Neural cell (in vitro differentiated cells): ENCODE measurements around the gene CAPRIN1. TPM values are rescaled to one million over a fixed set of nuclear protein-coding genes. Genes with fewer than 3 reads are reported as not detected.

ENCODE experiments used
- H2AFZ ChIP-seq: fragments of 200-600, 300-800 bp; sonication (generic), shearing (Covaris generic); 2 replicates; pipeline ENCODE4 v1.6.0; 2014; ENCODE audit warnings: low read depth, mild to moderate bottlenecking, antibody characterized with exemption, low read length, moderate library complexity
- H3F3A ChIP-seq: fragments of 200-600 bp; shearing (Covaris generic); 2 replicates; pipeline ENCODE4 v1.6.1; 2016; ENCODE audit warnings: mild to moderate bottlenecking, moderate library complexity, mixed read lengths, antibody characterized with exemption, low read length; ENCODE audit not compliant: insufficient read depth, poor library complexity, severe bottlenecking
- H3K27ac ChIP-seq: fragments of 200-600, 300-800 bp; sonication (generic), shearing (Covaris generic); 2 replicates; pipeline ENCODE4 v1.5.1; 2014; ENCODE audit warnings: mild to moderate bottlenecking, low read length, moderate library complexity
- H3K27me3 ChIP-seq: fragments of 300-800, 200-600 bp; sonication (generic), shearing (Covaris generic); 2 replicates; pipeline ENCODE4 v1.6.0; 2014; ENCODE audit warnings: mild to moderate bottlenecking, low read depth, low read length, moderate library complexity; ENCODE audit not compliant: insufficient read depth
- H3K36me3 ChIP-seq: fragments of 300-800, 200-600 bp; sonication (generic), shearing (Covaris generic); 2 replicates; pipeline ENCODE4 v1.5.1; 2014; ENCODE audit warnings: mild to moderate bottlenecking, antibody characterized with exemption, low read length, moderate library complexity; ENCODE audit not compliant: insufficient read depth
- H3K4me2 ChIP-seq: fragments of 300-800, 200-600 bp; sonication (generic), shearing (Covaris generic); 2 replicates; pipeline ENCODE4 v1.6.0; 2014; ENCODE audit warnings: mild to moderate bottlenecking, low read length
- H3K4me3 ChIP-seq: fragments of 300-800, 200-600 bp; sonication (generic), shearing (Covaris generic); 2 replicates; pipeline ENCODE4 v1.5.1; 2014; ENCODE audit warnings: mild to moderate bottlenecking, low read length, moderate library complexity
- H3K79me2 ChIP-seq: fragments of 200-600 bp; shearing (Covaris generic); replicated peaks from 2 replicates; pipeline ENCODE4 v1.6.0; 2014; ENCODE audit warnings: mild to moderate bottlenecking, low read length, moderate library complexity; ENCODE audit not compliant: insufficient read depth
- H3K9ac ChIP-seq: fragments of 300-800, 200-600 bp; sonication (generic), shearing (Covaris generic); 2 replicates; pipeline ENCODE4 v1.6.1; 2016; ENCODE audit warnings: mild to moderate bottlenecking, low read length, mixed read lengths
- H3K9me2 ChIP-seq: fragments of 200-600 bp; shearing (Covaris generic); 2 replicates; pipeline ENCODE4 v1.6.1; 2016; ENCODE audit warnings: mild to moderate bottlenecking, low read length, mixed read lengths; ENCODE audit not compliant: insufficient read depth
- H3K9me3 ChIP-seq: fragments of 200-600, 300-800 bp; sonication (generic), shearing (Covaris generic); 2 replicates; pipeline ENCODE4 v1.6.1; 2016; ENCODE audit warnings: mild to moderate bottlenecking, mixed run types, low read length, moderate library complexity, mixed read lengths
- H4K20me1 ChIP-seq: fragments of 200-600 bp; shearing (Covaris generic); 2 replicates; pipeline ENCODE4 v1.6.1; 2016; ENCODE audit warnings: mild to moderate bottlenecking, mixed run types; ENCODE audit not compliant: insufficient read depth
- CTCF ChIP-seq: fragments of 450-650 bp; IDR thresholded peaks from 2 replicates; pipeline ENCODE4 v1.5.1; 2014; ENCODE audit warnings: antibody characterized with exemption, mild to moderate bottlenecking, moderate library complexity; ENCODE audit not compliant: poor library complexity, severe bottlenecking
- EP300 ChIP-seq: fragments of 450-650 bp; conservative IDR thresholded peaks from 2 replicates; pipeline ENCODE4 v1.6.1; 2014; ENCODE audit warnings: antibody characterized with exemption, mild to moderate bottlenecking, moderate library complexity; ENCODE audit not compliant: poor library complexity, severe bottlenecking
- EZH2 ChIP-seq: fragments of 200-600, 300-800 bp; shearing (Covaris generic), sonication (generic); IDR thresholded peaks from 2 replicates; pipeline ENCODE4 v1.6.1; 2014; ENCODE audit warnings: antibody characterized with exemption, low read length, borderline replicate concordance, mild to moderate bottlenecking; ENCODE audit not compliant: insufficient read depth, poor library complexity, severe bottlenecking
- MXI1 ChIP-seq: fragments of 450-650 bp; conservative IDR thresholded peaks from 2 replicates; pipeline ENCODE4 v1.6.1; 2014; ENCODE audit warnings: antibody characterized with exemption, mild to moderate bottlenecking; ENCODE audit not compliant: poor library complexity, severe bottlenecking
- RAD21 ChIP-seq: fragments of 450-650 bp; conservative IDR thresholded peaks from 2 replicates; pipeline ENCODE4 v1.6.1; 2014; ENCODE audit warnings: antibody characterized with exemption, mild to moderate bottlenecking, moderate library complexity
- REST ChIP-seq: IDR thresholded peaks from 2 replicates; pipeline ENCODE4 v1.6.1; 2012; ENCODE audit warnings: borderline replicate concordance
- SMC3 ChIP-seq: fragments of 450-650 bp; conservative IDR thresholded peaks from 2 replicates; pipeline ENCODE4 v1.6.1; 2014; ENCODE audit warnings: antibody characterized with exemption, mild to moderate bottlenecking, moderate library complexity; ENCODE audit not compliant: poor library complexity
- TAF1 ChIP-seq: IDR thresholded peaks from 2 replicates; pipeline ENCODE4 v1.6.1; 2012; ENCODE audit warnings: low read depth
- polyA plus RNA-seq: library from polyadenylated mRNA; depleted of rRNA; stranded (reverse); fragments of >200 nt; gene quantifications from 2 replicates; pipeline ENCODE4 v1.2.3, GENCODE V29; 2014

CAPRIN1 gene
- polyA plus RNA-seq, 1 donor from 2014 or later, result 256 TPM

GRCh38 chr11:34149274-34149673 is 97.7 kb downstream of the CAPRIN1 start:
- no peaks in the 10 kb centered on the region for H3F3A ChIP-seq
- no peak overlapping the region for H3K27ac ChIP-seq
- no peaks in the 10 kb centered on the region for H3K36me3 ChIP-seq

GRCh38 chr11:34149786-34150185 is 98.3 kb downstream of the CAPRIN1 start:
- Histone ChIP-seq H2AFZ (no peak overlapping the region), H3K9me3 (no peaks in the 10 kb centered on the region)
- TF ChIP-seq EZH2 (no peak), CTCF (peak; percentile 47), SMC3 (peak; percentile 60), RAD21 (peak; percentile 49), EP300 (no peak), MXI1 (no peak), REST (no peak)

More at GRCh38 chr11:34149274-34149673, 97.7 kb downstream of the CAPRIN1 start:
- Histone ChIP-seq H3K9ac (no peak overlapping the region), H3K4me3 (no peak overlapping the region), H4K20me1 (no peaks in the 10 kb centered on the region), H3K79me2 (no peaks in the 10 kb centered on the region), H3K9me2 (no peaks in the 10 kb centered on the region), H3K4me2 (no peak overlapping the region), H3K9me3 (no peaks in the 10 kb centered on the region), H3K27me3 (no peaks in the 10 kb centered on the region), H2AFZ (no peak overlapping the region)
- no peak for TF ChIP-seq SMC3

GRCh38 chr11:34150494-34151151 is 99.1 kb downstream of the CAPRIN1 start:
- no peaks in the 10 kb centered on the region for H3K27me3 ChIP-seq
- H3K4me3 ChIP-seq, result no peak overlapping the region
- H3K79me2 ChIP-seq, result no peaks in the 10 kb centered on the region
- no peak for TF ChIP-seq EZH2
- TF ChIP-seq REST, result no peak
- TF ChIP-seq TAF1, result no peak
- no peak for TF ChIP-seq CTCF
- no peak for TF ChIP-seq MXI1
- no peak for TF ChIP-seq SMC3
- no peak overlapping the region for H3K4me2 ChIP-seq
- no peaks in the 10 kb centered on the region for H3K9me2 ChIP-seq
- no peaks in the 10 kb centered on the region for H3K9me3 ChIP-seq
- H3K9ac ChIP-seq, result no peak overlapping the region
- no peaks in the 10 kb centered on the region for H3F3A ChIP-seq
- no peaks in the 10 kb centered on the region for H4K20me1 ChIP-seq
- H2AFZ ChIP-seq, result no peak overlapping the region
- no peak overlapping the region for H3K27ac ChIP-seq
- no peaks in the 10 kb centered on the region for H3K36me3 ChIP-seq

More at GRCh38 chr11:34149786-34150185, 98.3 kb downstream of the CAPRIN1 start:
- no peaks in the 10 kb centered on the region for H3K79me2 ChIP-seq
- H3K36me3 ChIP-seq, result no peaks in the 10 kb centered on the region
- H3K9me2 ChIP-seq, result no peaks in the 10 kb centered on the region
- no peak overlapping the region for H3K4me2 ChIP-seq
- H3K27me3 ChIP-seq, result no peaks in the 10 kb centered on the region
- no peak overlapping the region for H3K4me3 ChIP-seq
- H4K20me1 ChIP-seq, result no peaks in the 10 kb centered on the region
- H3K27ac ChIP-seq, result no peak overlapping the region
- no peaks in the 10 kb centered on the region for H3F3A ChIP-seq
- H3K9ac ChIP-seq, result no peak overlapping the region
